CD4-positive, CD25-positive, alpha-beta regulatory T cell (primary cell): ENCODE results near the gene SORBS1. TPM values are rescaled to one million over a fixed set of nuclear protein-coding genes. Genes with fewer than 3 reads are reported as not detected.

ENCODE experiments used
- ATAC-seq, 2 donors: fragments of 150-1000 bp; cut with Tn5 transposase; one replicate each; pipeline ENCODE4 v1.10.0; 2021; ENCODE audit warnings: low read depth in 2 of 2, moderate number of reproducible peaks in 2 of 2, moderate library complexity in 1 of 2
- DNase-seq, 3 donors: peaks; one replicate each; pipeline versions ENCODE4 v3.0.0 to v3.0.0-alpha.2; 2012 to 2022; ENCODE audit warnings: mixed read lengths in 1 of 3
- H3K27ac ChIP-seq: one replicate; pipeline ENCODE4 v1.7.0; 2013; ENCODE audit warnings: mild to moderate bottlenecking, low read length; ENCODE audit not compliant: insufficient read depth, poor library complexity, severe bottlenecking
- H3K27me3 ChIP-seq: one replicate; pipeline ENCODE4 v1.7.0; 2013; ENCODE audit warnings: low read length; ENCODE audit not compliant: control insufficient read depth, insufficient read depth
- H3K36me3 ChIP-seq: one replicate; pipeline ENCODE4 v1.7.0; 2013; ENCODE audit warnings: mild to moderate bottlenecking, low read length, moderate library complexity; ENCODE audit not compliant: control insufficient read depth, insufficient read depth
- H3K4me1 ChIP-seq: 2 replicates; pipeline ENCODE4 v1.7.0; 2013; ENCODE audit warnings: mild to moderate bottlenecking, low read length; ENCODE audit not compliant: insufficient read depth, control insufficient read depth, poor library complexity, severe bottlenecking
- H3K4me3 ChIP-seq: one replicate; pipeline ENCODE4 v1.7.0; 2013; ENCODE audit warnings: low read depth, mild to moderate bottlenecking, low read length, moderate library complexity
- H3K9me3 ChIP-seq, 2 experiments: 1 replicate in 1 of 2; 2 replicates in 1 of 2; pipeline ENCODE4 v1.7.0; 2013; ENCODE audit warnings: low read length in 2 of 2, mild to moderate bottlenecking in 1 of 2, moderate library complexity in 1 of 2; ENCODE audit not compliant: control insufficient read depth in 2 of 2
- H3K27ac Mint-ChIP-seq, 3 donors: one replicate each; pipeline ENCODE4 v1.8.0; 2020 to 2022; ENCODE audit warnings: mild to moderate bottlenecking in 3 of 3, mixed read lengths in 3 of 3, moderate library complexity in 2 of 3
- H3K27me3 Mint-ChIP-seq: one replicate; pipeline ENCODE4 v1.8.0; 2022; ENCODE audit warnings: mild to moderate bottlenecking, mixed read lengths
- H3K36me3 Mint-ChIP-seq: one replicate; pipeline ENCODE4 v1.8.0; 2020; ENCODE audit warnings: mixed read lengths
- H3K4me1 Mint-ChIP-seq, 4 donors: one replicate each; pipeline ENCODE4 v1.8.0; 2020 to 2022; ENCODE audit warnings: mixed read lengths in 4 of 4, mild to moderate bottlenecking in 1 of 4
- H3K4me3 Mint-ChIP-seq, 4 donors: one replicate each; pipeline ENCODE4 v1.8.0; 2020 to 2022; ENCODE audit warnings: mild to moderate bottlenecking in 4 of 4, mixed read lengths in 4 of 4, moderate library complexity in 3 of 4
- H3K9me3 Mint-ChIP-seq, 7 donors: one replicate each; pipeline ENCODE4 v1.8.0; 2020 to 2022; ENCODE audit warnings: mixed read lengths in 7 of 7, mild to moderate bottlenecking in 3 of 7, moderate library complexity in 2 of 7
- polyA plus RNA-seq, 4 donors: library from polyadenylated mRNA; unstranded; fragments of 300-500 nt; fragmentation: Illumina TruSeq; gene quantifications; one replicate each; pipeline ENCODE4 v1.2.3, GENCODE V29; 2021
- total RNA-seq: library from RNA; stranded (reverse); gene quantifications from one replicate; pipeline ENCODE4 v1.2.3, GENCODE V29; 2022

Gene SORBS1
- total and polyA plus RNA-seq, 5 donors from 2014 or later, result 0.31 to 3.7 (median 0.38) TPM

DNA sequence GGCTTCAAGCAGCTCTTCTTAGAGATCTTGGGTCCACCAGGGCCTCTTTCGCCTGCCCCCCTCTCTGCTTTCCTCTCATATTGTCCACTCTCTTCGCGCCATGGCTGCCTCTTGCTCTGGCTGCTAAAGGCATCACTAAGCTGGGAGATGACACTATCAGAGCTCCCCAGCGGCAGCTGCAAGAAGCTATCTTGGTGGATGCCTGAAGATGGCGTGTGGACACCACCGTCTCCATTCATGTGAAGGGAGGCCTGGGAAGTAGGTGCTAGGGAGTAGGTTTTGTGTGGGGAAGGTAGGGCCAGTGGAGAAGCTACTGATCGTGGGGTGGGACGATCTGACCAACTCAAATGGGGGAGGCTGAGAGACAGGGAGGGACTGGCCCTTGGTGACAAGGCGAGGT, 224.5 kb downstream of the SORBS1 start:
- H3K27me3 ChIP-seq, result peaks cover 2% of the 10 kb centered on the region
- no peak overlapping the region for H3K4me3 ChIP-seq
- no peak overlapping the region for H3K27ac Mint-ChIP-seq
- no peaks in the 10 kb centered on the region for H3K4me1 ChIP-seq
- no peaks in the 10 kb centered on the region for H3K36me3 ChIP-seq
- H3K4me1 Mint-ChIP-seq, result no peaks in the 10 kb centered on the region
- peaks cover 0 to 2% (median 0%) of the 10 kb centered on the region in 7 donors for H3K9me3 Mint-ChIP-seq
- peaks cover 4% of the 10 kb centered on the region for H3K27me3 Mint-ChIP-seq
- DNase-seq, result no peak
- H3K36me3 Mint-ChIP-seq, result no peaks in the 10 kb centered on the region
- ATAC-seq, result no peak
- H3K4me3 Mint-ChIP-seq, result no peak overlapping the region
- no peak overlapping the region for H3K27ac ChIP-seq
- H3K9me3 ChIP-seq, result no peaks in the 10 kb centered on the region

- no peaks in the 10 kb centered on the region for H3K36me3 ChIP-seq
- peaks cover 0 to 2% (median 0%) of the 10 kb centered on the region in 7 donors for H3K9me3 Mint-ChIP-seq
- H3K4me3 ChIP-seq, result no peak overlapping the region
- no peak for DNase-seq
- no peak overlapping the region for H3K27ac ChIP-seq
- H3K27me3 Mint-ChIP-seq, result peaks cover 4% of the 10 kb centered on the region
- H3K9me3 ChIP-seq, result no peaks in the 10 kb centered on the region
- no peaks in the 10 kb centered on the region for H3K4me1 Mint-ChIP-seq
- H3K4me1 ChIP-seq, result no peaks in the 10 kb centered on the region
- no peak for ATAC-seq
- H3K27ac Mint-ChIP-seq, result no peak overlapping the region
- no peaks in the 10 kb centered on the region for H3K36me3 Mint-ChIP-seq
- no peak overlapping the region for H3K4me3 Mint-ChIP-seq
- peaks cover 2% of the 10 kb centered on the region for H3K27me3 ChIP-seq
Measured at GRCh38 chr10:95335933-95336699, 225.1 kb downstream of the SORBS1 start.

- H3K27ac ChIP-seq, result no peak overlapping the region
- ATAC-seq, result no peak
- no peaks in the 10 kb centered on the region for H3K36me3 Mint-ChIP-seq
- peaks cover 2% of the 10 kb centered on the region for H3K27me3 ChIP-seq
- H3K27me3 Mint-ChIP-seq, result peaks cover 4% of the 10 kb centered on the region
- no peak overlapping the region for H3K27ac Mint-ChIP-seq
- DNase-seq, result no peak
- H3K9me3 Mint-ChIP-seq, result peaks cover 0 to 2% (median 0%) of the 10 kb centered on the region in 7 donors
- H3K4me3 ChIP-seq, result no peak overlapping the region
- H3K9me3 ChIP-seq, result no peaks in the 10 kb centered on the region
- H3K4me1 ChIP-seq, result no peaks in the 10 kb centered on the region
- no peaks in the 10 kb centered on the region for H3K36me3 ChIP-seq
- no peaks in the 10 kb centered on the region for H3K4me1 Mint-ChIP-seq
- H3K4me3 Mint-ChIP-seq, result no peak overlapping the region
Measured at GRCh38 chr10:95334805-95335144, 226.4 kb downstream of the SORBS1 start.

DNA sequence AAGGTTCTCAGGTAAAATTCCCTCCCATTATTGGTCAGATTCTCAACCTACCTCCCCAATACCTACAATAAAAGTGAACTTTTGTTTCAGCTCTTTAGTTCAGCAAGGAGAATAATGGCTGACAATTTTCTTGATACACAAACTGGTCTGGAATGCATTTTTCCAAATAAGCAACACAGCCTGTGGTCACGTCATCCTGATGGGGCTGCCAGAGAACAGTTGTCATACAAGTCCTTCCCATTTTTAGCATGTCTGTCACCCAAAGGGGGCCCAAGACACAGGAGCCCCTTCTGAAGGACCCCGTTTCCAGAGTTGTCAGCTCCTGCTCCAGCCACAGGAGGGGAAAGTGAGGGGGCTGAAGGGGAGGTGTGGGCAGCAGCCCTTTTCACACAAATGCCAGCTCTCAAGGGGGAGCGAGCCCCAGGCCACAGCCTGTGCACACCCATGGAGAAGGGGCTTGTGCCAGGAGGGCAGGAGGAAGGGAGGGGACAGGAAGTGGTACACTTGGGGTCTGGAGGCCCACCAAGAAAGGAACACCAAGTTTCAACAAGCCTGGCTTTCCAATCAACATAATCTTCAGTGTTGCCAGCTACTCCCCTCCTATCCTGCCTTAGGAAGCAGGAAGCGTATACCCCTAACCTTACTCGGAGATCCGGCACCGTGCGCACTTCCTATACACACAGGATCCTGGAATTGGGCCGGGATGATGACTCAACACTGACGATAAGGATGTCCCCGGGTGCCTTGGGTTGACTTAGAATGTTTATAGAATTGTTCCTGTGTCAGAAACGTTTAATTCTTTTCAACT, 227.0 kb downstream of the SORBS1 start:
- Histone ChIP-seq H3K4me3 (no peak overlapping the region), H3K27ac (no peak overlapping the region), H3K36me3 (no peaks in the 10 kb centered on the region), H3K27me3 (peaks cover 2% of the 10 kb centered on the region), H3K9me3 (no peaks in the 10 kb centered on the region), H3K4me1 (no peaks in the 10 kb centered on the region)
- Mint-ChIP-seq H3K4me1 (no peaks in the 10 kb centered on the region), H3K27ac (no peak overlapping the region), H3K36me3 (no peaks in the 10 kb centered on the region), H3K27me3 (peaks cover 4% of the 10 kb centered on the region), H3K4me3 (no peak overlapping the region), H3K9me3 (peaks cover 0 to 2% (median 0%) of the 10 kb centered on the region in 7 donors)
- DNase-seq, result no peak
- no peak for ATAC-seq

DNA sequence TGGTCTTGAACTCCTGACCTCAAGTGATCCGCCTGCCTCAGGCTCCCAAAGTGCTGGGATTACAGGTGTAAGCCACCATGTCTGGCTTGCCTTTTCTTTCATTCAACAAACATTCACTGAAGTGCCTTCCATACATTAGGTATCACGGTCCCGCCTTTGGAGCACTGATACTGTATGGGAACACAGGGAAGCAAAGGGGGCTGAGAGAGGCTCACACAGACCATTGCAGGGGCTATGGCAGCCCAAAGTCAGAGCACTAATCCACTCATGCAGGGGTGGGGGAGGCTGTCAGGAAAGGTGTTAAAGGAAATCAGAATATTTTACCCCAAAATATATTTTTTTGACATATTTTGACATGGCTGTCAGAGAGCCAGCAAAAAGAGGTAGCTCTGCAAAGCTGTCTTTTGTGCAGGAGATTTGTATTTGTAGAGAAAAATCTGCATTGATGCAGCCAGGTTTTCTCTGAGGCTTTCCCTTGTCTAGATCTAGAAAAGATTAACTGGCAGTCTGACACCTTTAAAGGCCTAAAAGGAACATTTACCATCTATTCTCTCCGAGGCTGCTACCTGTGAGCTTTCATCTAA, 228.4 kb downstream of the SORBS1 start:
- ATAC-seq, result no peak
- Histone ChIP-seq H3K4me3 (no peak overlapping the region), H3K36me3 (no peaks in the 10 kb centered on the region), H3K27ac (no peak overlapping the region), H3K27me3 (no peaks in the 10 kb centered on the region), H3K4me1 (no peaks in the 10 kb centered on the region), H3K9me3 (no peaks in the 10 kb centered on the region)
- Mint-ChIP-seq H3K36me3 (no peaks in the 10 kb centered on the region), H3K27me3 (peaks cover 4% of the 10 kb centered on the region), H3K27ac (no peak overlapping the region), H3K4me1 (no peaks in the 10 kb centered on the region), H3K4me3 (no peak overlapping the region), H3K9me3 (peaks cover 0 to 2% (median 0%) of the 10 kb centered on the region in 7 donors)
- no peak for DNase-seq

DNA sequence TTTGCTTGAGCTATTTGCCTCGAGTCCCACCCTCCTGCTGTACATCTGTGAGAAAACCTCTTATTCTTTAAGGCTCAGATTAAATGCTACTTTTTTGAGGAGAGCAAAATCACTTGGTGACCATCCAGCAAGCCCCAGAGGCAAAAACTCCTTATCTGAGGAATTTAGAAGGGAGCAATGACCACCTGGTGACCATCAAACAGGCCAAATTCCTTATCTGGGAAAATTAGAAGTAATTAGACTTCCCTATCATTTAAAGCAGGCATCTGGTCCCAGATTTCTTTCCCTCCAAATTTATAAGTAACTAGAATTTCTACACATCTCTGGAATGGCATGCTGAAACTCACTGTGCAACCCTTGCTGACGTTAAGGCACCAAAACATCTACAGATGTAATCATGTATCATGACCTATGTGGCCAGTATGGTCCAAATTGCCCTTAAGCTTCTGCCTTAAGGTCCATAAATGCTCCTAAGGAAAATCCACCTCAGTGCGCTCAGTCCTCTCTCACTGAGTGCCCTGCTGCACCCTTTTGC, 229.5 kb downstream of the SORBS1 start:
- Mint-ChIP-seq H3K36me3 (no peaks in the 10 kb centered on the region), H3K4me3 (no peak overlapping the region), H3K27ac (no peak overlapping the region), H3K9me3 (peaks cover 0 to 2% (median 0%) of the 10 kb centered on the region in 7 donors), H3K27me3 (peaks cover 4% of the 10 kb centered on the region), H3K4me1 (no peaks in the 10 kb centered on the region)
- Histone ChIP-seq H3K9me3 (no peaks in the 10 kb centered on the region), H3K27ac (no peak overlapping the region), H3K4me1 (no peaks in the 10 kb centered on the region), H3K36me3 (no peaks in the 10 kb centered on the region), H3K27me3 (no peaks in the 10 kb centered on the region), H3K4me3 (no peak overlapping the region)
- no peak for ATAC-seq
- no peak for DNase-seq

- Histone ChIP-seq H3K27me3 (no peaks in the 10 kb centered on the region), H3K4me3 (no peak overlapping the region), H3K4me1 (no peaks in the 10 kb centered on the region), H3K27ac (no peak overlapping the region), H3K9me3 (no peaks in the 10 kb centered on the region), H3K36me3 (no peaks in the 10 kb centered on the region)
- Mint-ChIP-seq H3K4me1 (no peaks in the 10 kb centered on the region), H3K27me3 (peaks cover 4% of the 10 kb centered on the region), H3K9me3 (peaks cover 0 to 2% (median 0%) of the 10 kb centered on the region in 7 donors), H3K27ac (no peak overlapping the region), H3K36me3 (no peaks in the 10 kb centered on the region), H3K4me3 (no peak overlapping the region)
- ATAC-seq (no peak), DNase-seq (no peak)
Measured at GRCh38 chr10:95330966-95331453, 230.2 kb downstream of the SORBS1 start.
